Omental fat pad (tissue), 4 donors: Measurements from ENCODE around the gene TLDC2. TPM values are rescaled to one million over a fixed set of nuclear protein-coding genes. Genes with fewer than 3 reads are reported as not detected.

Experiments
- ATAC-seq: fragments of 150-250 bp; one replicate; pipeline ENCODE4 v1.9.1; 2016; ENCODE audit warnings: mild to moderate bottlenecking, moderate library complexity; ENCODE audit not compliant: low FRiP score
- DNase-seq: peaks from one replicate; pipeline ENCODE4 v3.0.0-alpha.2; 2019; ENCODE audit warnings: low spot score
- CTCF ChIP-seq, 3 donors: fragments of 450-650 bp; IDR thresholded peaks; one replicate each; pipeline ENCODE4 v1.5.1; 2016 to 2017; ENCODE audit warnings: antibody characterized with exemption in 3 of 3, mild to moderate bottlenecking in 3 of 3, moderate library complexity in 2 of 3
- total RNA-seq, 4 donors: library from RNA; depleted of rRNA; stranded (reverse); fragments of >200 nt; gene quantifications; one replicate each; pipeline ENCODE4 v1.1.0, GENCODE V29; 2016

Gene TLDC2
- total RNA-seq, 4 donors from 2014 or later = 0.63 TPM; not detected in 3

DNA sequence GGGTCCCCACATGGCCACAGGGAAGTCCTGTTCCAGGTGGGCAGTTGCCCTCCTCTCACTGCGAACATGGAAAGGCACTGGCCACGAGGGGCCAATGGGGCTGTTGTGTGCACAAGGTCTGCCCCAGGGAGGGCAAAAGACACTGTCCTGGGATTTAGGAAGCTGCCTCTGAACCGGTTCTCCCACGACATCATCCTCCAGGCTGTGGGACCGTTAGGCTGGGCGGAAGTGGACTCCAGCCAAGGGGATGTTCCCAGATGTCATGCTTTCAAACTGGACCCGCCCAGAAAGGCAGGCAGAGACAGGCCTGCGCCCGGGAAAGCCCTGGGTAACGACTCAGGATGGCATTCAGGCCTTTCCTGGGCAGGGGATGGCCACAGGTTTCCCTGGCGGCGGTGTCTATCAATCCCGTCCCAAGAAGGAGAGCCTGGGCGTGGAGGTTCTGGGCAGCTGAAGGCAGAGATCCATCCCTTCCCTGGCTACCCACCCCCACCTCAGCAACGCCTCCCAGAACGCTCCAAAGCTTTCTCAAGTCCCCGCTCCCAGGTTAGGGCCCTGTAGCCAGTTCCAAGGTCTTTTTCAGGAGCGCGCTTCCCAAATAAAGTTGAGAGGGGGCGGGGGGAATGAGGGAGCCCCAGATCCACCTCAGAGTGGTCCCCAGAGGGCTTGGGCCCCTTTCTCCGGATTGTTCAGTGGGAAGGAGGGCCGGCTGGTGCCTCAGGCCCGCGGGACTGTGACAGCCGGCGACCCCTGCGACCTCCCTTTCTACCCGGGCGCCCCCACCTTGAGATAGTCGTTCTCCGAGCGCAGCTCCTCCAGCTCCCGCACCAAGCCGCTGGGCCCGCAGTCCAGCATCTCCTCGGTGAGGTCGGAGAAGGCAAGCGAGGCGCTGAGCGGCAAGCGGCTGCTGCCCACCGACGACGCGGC is 13.8 kb upstream of the TLDC2 start:
- ATAC-seq (peak; percentile 65), DNase-seq (peak; percentile 58)

GRCh38 chr20:36862857-36863668 is 12.9 kb upstream of the TLDC2 start:
- ATAC-seq (peak; percentile 2), DNase-seq (no peak)
- TF ChIP-seq CTCF (IDR thresholded peaks at IDR 0.05) = no peak

More for the DNA sequence above, 13.8 kb upstream of the TLDC2 start:
- no peak for TF ChIP-seq CTCF (IDR thresholded peaks at IDR 0.05)

DNA sequence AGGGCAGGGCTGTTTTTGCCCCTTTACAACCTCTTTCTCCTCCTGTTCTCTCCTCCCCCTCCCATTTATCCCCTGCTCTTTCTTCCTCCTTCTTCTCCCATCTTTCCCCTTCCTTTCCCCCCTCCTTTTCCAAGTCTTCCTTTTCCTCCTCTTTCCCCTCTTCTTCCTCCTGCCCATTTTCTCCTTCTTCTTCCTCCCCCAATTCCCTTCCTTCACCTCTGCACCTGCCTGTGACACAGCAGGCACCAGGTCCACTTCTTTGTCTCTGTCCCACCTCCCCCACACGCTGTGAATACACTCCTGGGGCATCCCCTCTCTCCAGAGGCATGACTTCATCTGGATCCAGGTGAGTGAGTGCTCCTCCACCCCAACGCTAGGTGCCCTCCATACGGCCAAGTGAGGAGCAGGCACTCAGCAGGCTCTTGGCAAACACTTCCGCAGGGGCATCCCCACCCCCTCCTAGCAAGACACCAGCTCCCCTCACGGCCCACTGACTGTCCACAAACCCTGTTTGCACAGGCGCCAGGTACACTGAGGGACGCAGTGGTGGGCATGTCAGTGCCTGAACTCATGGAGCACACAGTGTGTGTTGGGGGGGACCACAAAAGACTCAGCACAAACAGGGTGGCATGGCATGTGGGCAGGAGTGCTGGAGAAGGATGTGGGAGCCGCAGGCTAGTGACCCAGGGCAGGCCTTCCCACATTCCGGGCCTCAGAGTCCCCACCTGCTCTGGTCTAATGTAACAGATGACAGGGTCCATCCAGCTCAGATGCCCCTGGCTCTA is 10.7 kb upstream of the TLDC2 start:
- DNase-seq = no peak
- ATAC-seq = no peak
- no peak for TF ChIP-seq CTCF (IDR thresholded peaks at IDR 0.05)

GRCh38 chr20:36865861-36866149 is 10.1 kb upstream of the TLDC2 start:
- DNase-seq (no peak), ATAC-seq (no peak)

DNA sequence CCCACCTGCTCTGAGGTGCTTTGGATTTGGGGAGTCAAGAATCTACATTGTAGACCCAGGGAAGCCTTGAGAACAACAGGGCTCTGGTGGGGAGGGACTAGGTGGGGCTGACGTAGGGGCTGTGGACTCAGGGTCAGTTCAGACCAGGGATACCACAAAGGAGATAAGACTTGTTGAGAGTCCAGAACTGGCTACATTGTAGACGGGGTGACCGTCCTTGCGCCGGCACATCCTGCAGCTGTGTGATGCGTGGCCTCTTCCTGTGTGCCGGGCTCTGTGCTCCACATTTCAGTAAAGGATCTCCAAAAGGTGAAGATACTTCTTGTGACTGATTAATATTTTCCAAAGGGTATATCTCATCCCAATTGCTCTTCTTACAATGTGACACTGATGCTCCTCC is 9.8 kb upstream of the TLDC2 start:
- TF ChIP-seq CTCF (IDR thresholded peaks at IDR 0.05) = no peak
- no peak for ATAC-seq

More at GRCh38 chr20:36865861-36866149, 10.1 kb upstream of the TLDC2 start:
- TF ChIP-seq CTCF (IDR thresholded peaks at IDR 0.05) = no peak

DNA sequence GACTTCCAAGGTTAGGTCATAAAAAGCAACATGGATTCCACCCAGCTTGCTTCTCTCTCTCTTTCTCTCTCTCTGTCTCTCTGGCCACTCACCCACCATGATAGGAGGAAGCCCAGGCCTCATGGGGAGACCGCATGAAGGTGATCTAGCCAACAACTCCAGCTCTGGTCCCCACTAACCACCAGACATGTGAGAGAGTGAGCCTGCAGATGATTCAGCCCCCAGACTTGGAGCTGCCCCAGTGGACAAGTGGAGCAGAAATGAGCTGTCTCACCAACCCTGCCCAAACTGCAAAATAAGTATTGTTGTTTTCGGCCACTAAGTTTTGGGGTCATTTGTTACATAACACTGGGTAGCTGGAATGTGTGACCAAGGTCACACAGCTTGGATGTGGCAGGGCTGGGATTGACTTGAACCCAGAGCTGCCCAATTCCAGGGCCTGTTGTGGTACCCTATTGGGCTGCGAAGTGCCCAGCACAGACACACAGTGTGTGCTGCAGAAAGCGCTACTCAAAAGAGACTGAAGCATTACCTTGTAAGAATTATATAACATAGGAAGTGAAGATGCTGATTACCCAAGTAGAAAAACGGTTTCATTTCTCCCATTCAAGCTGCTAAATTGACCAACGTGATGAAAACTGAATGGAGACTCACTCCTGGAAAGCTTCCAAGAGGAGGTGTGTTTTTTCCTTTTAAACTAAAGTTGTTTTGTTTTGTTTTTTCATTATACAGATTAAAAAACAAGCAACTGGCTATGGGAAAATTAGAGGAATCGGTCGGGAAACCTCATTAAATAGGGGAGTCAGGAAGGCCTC is 9.1 kb upstream of the TLDC2 start:
- TF ChIP-seq CTCF (IDR thresholded peaks at IDR 0.05) = no peak
- ATAC-seq (no peak), DNase-seq (no peak)

More for the DNA sequence above, 9.8 kb upstream of the TLDC2 start:
- no peak for DNase-seq
